ENCODE data around the gene SLC22A15. TPM values are rescaled to one million over a fixed set of nuclear protein-coding genes. Genes with fewer than 3 reads are reported as not detected.

The SLC22A15 gene
- polyA plus RNA-seq (2011; rRNA removed) (not detected in 2 replicates), polyA minus RNA-seq (2011; rRNA and poly(A)+ RNA removed) (not detected in 2 replicates)

GRCh38 chr1:115976062-115976920 lies at the start of gene SLC22A15:
SLC22A15 (plus strand) TSS chr1:115976513; CDS start chr1:115976628, 115 bp downstream.
- ChIA-PET POLR2A (no interaction called here), CTCF (no interaction called here)
- Histone ChIP-seq H3K27ac (ENCODE audit: low read depth, low read length) (no peak within 1 kb of the TSS), H3K4me3 (ENCODE audit: low read depth, low read length) (peak within 1 kb of the TSS; percentile 55), H3K27me3 (ENCODE audit: control insufficient read depth, insufficient read depth, low read length) (peaks cover 26% of the 10 kb centered on the region), H3K9me3 (ENCODE audit: control insufficient read depth, insufficient read depth, low read length) (peaks cover 4% of the 10 kb centered on the region; the same call in 1 of the 2 replicates)
- DNase-seq (ENCODE audit: low read depth, low spot score): no peak
- TF ChIP-seq CTCF (IDR thresholded peaks at IDR 0.05; ENCODE audit: low read depth, low read length): no peak

DNA sequence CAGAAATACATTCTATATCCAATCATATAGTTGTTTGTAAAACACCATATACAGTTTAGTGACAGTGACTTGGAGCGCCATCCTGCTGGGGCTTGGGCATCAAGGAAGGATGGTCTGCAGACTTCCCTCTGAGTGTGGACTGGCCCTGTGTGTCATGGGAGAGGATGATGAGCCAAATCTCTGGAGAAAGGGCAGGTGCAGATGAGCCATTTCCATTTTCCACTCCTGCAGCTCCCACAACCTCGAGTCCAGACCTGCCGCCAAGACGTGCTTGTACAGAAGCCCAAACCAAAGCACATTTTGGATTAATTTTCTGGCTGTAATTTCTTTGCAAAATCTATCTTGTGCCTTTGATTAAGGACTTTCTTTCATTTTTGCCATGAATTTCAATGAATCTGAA lies 48.3 kb upstream of the SLC22A15 start:
- ChIA-PET CTCF (no interaction called here), POLR2A (no interaction called here)
- H3K27me3 ChIP-seq (ENCODE audit: control insufficient read depth, insufficient read depth, low read length): no peaks in the 10 kb centered on the region
- H3K9me3 ChIP-seq (ENCODE audit: control insufficient read depth, insufficient read depth, low read length): no peaks in the 10 kb centered on the region
- no peak for TF ChIP-seq CTCF (IDR thresholded peaks at IDR 0.05; ENCODE audit: low read depth, low read length)
- H3K4me3 ChIP-seq (ENCODE audit: low read depth, low read length): no peak overlapping the region
- no peak overlapping the region for H3K27ac ChIP-seq (ENCODE audit: low read depth, low read length)
- DNase-seq (ENCODE audit: low read depth, low spot score): no peak

DNA sequence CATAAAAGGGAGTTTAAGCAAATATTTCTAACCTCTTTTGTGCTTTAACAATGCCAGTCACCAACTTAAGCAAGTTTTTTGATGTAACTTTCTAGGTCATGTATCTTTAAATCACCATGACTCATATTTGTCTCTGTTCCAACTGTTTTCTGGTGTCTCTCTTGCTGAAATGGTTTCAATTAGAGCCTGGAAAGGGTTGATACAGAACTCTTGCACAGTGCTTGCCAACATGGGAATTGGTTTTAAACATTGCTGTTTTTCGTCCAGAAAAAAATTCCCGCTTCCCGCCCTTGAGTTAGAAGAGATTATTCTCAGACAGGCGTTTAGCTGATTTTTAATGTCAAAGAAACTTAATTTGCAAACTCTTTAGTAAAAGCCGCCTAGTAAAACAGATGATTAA lies 46.4 kb upstream of the SLC22A15 start:
- H3K9me3 ChIP-seq (ENCODE audit: control insufficient read depth, insufficient read depth, low read length): no peaks in the 10 kb centered on the region
- H3K4me3 ChIP-seq (ENCODE audit: low read depth, low read length): no peak overlapping the region
- POLR2A ChIA-PET: no interaction called here
- no peak overlapping the region for H3K27ac ChIP-seq (ENCODE audit: low read depth, low read length)
- CTCF ChIA-PET: no interaction called here
- H3K27me3 ChIP-seq (ENCODE audit: control insufficient read depth, insufficient read depth, low read length): no peaks in the 10 kb centered on the region
- no peak for DNase-seq (ENCODE audit: low read depth, low spot score)
- TF ChIP-seq CTCF (IDR thresholded peaks at IDR 0.05; ENCODE audit: low read depth, low read length): no peak

- TF ChIP-seq CTCF (IDR thresholded peaks at IDR 0.05; ENCODE audit: low read depth, low read length): no peak
- Histone ChIP-seq H3K4me3 (ENCODE audit: low read depth, low read length) (no peak overlapping the region), H3K27me3 (ENCODE audit: control insufficient read depth, insufficient read depth, low read length) (no peaks in the 10 kb centered on the region), H3K27ac (ENCODE audit: low read depth, low read length) (no peak overlapping the region), H3K9me3 (ENCODE audit: control insufficient read depth, insufficient read depth, low read length) (no peaks in the 10 kb centered on the region)
- DNase-seq (ENCODE audit: low read depth, low spot score): no peak
- ChIA-PET CTCF (no interaction called here), POLR2A (no interaction called here)
Measured at GRCh38 chr1:115933625-115934024, 42.7 kb upstream of the SLC22A15 start.

GRCh38 chr1:115939455-115939854 lies 36.9 kb upstream of the SLC22A15 start:
- Histone ChIP-seq H3K27ac (ENCODE audit: low read depth, low read length) (no peak overlapping the region), H3K4me3 (ENCODE audit: low read depth, low read length) (no peak overlapping the region), H3K27me3 (ENCODE audit: control insufficient read depth, insufficient read depth, low read length) (no peaks in the 10 kb centered on the region), H3K9me3 (ENCODE audit: control insufficient read depth, insufficient read depth, low read length) (no peaks in the 10 kb centered on the region)
- no peak for DNase-seq (ENCODE audit: low read depth, low spot score)
- TF ChIP-seq CTCF (IDR thresholded peaks at IDR 0.05; ENCODE audit: low read depth, low read length): no peak
- ChIA-PET POLR2A (no interaction called here), CTCF (no interaction called here)

Data from AG04450 (cell line).